A549 treated with DMSO at 1 μM for 4 hours (cell line): ENCODE results near the gene DAB1. TPM values are rescaled to one million over a fixed set of nuclear protein-coding genes. Genes with fewer than 3 reads are reported as not detected.

Source experiments
- total RNA-seq: library from RNA; stranded (reverse); fragments of 200-300 nt; extraction: Qiagen RNA extraction; gene quantifications from 5 replicates; pipeline ENCODE4 v1.2.3, GENCODE V29; 2022; ENCODE audit warnings: low read depth

DAB1 gene
- not detected in 5 replicates for total RNA-seq

GRCh38 chr1:57423656-57424211 is at the start of gene DAB1:
Gene DAB1 (minus strand): TSS chr1:57424060. CDS start chr1:57291030, 133,030 bp downstream.

DNA sequence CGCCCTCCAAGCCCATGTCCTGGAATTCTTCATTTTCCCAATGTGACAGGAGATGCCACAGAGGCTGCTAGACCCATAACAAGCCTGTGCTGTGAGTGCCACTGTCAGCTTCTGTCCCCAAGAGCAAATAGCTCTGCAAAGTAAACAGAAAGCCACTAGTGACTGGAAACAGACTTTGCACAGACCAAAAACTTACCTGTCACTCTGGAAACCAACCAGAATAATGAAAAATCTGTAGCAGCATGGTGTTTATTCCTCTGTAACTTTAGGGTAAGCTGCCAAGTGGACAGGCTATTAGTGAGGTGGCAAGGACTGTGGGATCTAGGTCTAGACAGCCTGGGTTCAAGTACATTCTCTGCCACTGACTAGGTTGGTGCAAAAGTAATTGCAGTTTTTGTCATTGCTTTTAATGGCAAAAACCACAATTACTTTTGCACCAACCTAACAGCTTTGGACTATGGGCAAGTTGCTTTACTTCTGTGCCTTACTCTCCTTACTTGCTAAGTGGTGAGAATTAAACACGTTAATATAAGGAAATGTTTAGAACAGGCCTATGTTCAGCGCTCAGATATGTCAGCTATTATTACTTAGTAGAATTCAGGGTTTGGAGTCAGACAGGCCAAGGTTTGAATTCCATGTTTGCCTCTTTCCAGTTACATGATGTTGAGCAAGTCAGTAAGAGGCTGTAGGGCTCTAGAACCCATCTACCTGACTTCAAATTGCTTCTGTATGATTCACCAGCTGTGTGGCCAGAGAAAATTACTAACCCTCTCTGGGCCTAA is 457.8 kb downstream of the DAB1 start, which contains the start of gene C8B:
TSS of gene C8B (minus strand) at position 100 of the 782 bp plus-strand sequence. CDS start at position 33, 67 bp downstream.

